Measurements from ENCODE around the gene LACTBL1.
A peak's percentile ranks its signal among the peaks of the same experiment; 100 is the strongest.
"Not testable (repeated sequence)": the region's sequence is repeated elsewhere in the genome, so short reads cannot be mapped to it uniquely, and the experiment has no call there.

Gene LACTBL1

GRCh38 chr1:23013657-23014056 lies 41.0 kb upstream of the LACTBL1 start:
- in situ Hi-C loops (cut with MboI; ENCODE audit: low pct_unique_long_range_greater_than_20kb, low sequenced_read_pairs, unreplicated experiment): no loop called here
- TF ChIP-seq, protein P1, sequence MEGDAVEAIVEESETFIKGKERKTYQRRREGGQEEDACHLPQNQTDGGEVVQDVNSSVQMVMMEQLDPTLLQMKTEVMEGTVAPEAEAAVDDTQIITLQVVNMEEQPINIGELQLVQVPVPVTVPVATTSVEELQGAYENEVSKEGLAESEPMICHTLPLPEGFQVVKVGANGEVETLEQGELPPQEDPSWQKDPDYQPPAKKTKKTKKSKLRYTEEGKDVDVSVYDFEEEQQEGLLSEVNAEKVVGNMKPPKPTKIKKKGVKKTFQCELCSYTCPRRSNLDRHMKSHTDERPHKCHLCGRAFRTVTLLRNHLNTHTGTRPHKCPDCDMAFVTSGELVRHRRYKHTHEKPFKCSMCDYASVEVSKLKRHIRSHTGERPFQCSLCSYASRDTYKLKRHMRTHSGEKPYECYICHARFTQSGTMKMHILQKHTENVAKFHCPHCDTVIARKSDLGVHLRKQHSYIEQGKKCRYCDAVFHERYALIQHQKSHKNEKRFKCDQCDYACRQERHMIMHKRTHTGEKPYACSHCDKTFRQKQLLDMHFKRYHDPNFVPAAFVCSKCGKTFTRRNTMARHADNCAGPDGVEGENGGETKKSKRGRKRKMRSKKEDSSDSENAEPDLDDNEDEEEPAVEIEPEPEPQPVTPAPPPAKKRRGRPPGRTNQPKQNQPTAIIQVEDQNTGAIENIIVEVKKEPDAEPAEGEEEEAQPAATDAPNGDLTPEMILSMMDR (IDR thresholded peaks at IDR 0.05; ENCODE audit: extremely low read depth, insufficient read depth, missing control alignments): no peak
- DNase-seq (ENCODE audit: low spot score): peak; percentile 45

GRCh38 chr1:23010025-23010424 lies 37.4 kb upstream of the LACTBL1 start:
- DNase-seq (ENCODE audit: low spot score); in situ Hi-C loops (cut with MboI; ENCODE audit: low pct_unique_long_range_greater_than_20kb, low sequenced_read_pairs, unreplicated experiment): not testable (repeated sequence)

GRCh38 chr1:23008901-23009300 lies 36.2 kb upstream of the LACTBL1 start:
- DNase-seq (ENCODE audit: low spot score): no peak
- in situ Hi-C loops (cut with MboI; ENCODE audit: low pct_unique_long_range_greater_than_20kb, low sequenced_read_pairs, unreplicated experiment): no loop called here
- TF ChIP-seq, protein P1 (IDR thresholded peaks at IDR 0.05; ENCODE audit: extremely low read depth, insufficient read depth, missing control alignments): no peak

DNA sequence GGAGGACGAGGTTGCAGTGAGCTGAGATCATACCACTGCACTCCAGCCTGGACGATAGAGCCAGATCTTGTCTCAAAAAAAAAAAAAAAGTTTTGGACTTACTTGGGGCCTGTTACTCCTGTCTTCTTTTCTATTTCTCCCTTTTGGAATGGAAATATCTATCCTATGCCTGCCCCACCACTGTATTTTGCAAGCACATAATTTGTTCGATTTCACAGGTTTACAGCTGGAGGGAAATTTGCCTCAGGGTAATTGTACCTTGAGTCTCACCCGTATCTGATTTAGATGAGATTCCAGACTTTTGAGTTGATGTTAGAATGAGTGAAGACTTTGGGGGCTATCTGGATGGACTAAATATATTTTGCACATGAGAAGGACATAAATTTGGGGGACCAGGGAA lies 34.4 kb upstream of the LACTBL1 start:
- DNase-seq (ENCODE audit: low spot score): no peak
- TF ChIP-seq, protein P1 (IDR thresholded peaks at IDR 0.05; ENCODE audit: extremely low read depth, insufficient read depth, missing control alignments): no peak
- in situ Hi-C loops (cut with MboI; ENCODE audit: low pct_unique_long_range_greater_than_20kb, low sequenced_read_pairs, unreplicated experiment): no loop called here

GRCh38 chr1:23004769-23005168 lies 32.1 kb upstream of the LACTBL1 start:
- DNase-seq (ENCODE audit: low spot score); in situ Hi-C loops (cut with MboI; ENCODE audit: low pct_unique_long_range_greater_than_20kb, low sequenced_read_pairs, unreplicated experiment): not testable (repeated sequence)

GRCh38 chr1:23004112-23004511 lies 31.4 kb upstream of the LACTBL1 start:
- in situ Hi-C loops (cut with MboI; ENCODE audit: low pct_unique_long_range_greater_than_20kb, low sequenced_read_pairs, unreplicated experiment): no loop called here
- DNase-seq (ENCODE audit: low spot score): no peak
- TF ChIP-seq, protein P1 (IDR thresholded peaks at IDR 0.05; ENCODE audit: extremely low read depth, insufficient read depth, missing control alignments): no peak

DNA sequence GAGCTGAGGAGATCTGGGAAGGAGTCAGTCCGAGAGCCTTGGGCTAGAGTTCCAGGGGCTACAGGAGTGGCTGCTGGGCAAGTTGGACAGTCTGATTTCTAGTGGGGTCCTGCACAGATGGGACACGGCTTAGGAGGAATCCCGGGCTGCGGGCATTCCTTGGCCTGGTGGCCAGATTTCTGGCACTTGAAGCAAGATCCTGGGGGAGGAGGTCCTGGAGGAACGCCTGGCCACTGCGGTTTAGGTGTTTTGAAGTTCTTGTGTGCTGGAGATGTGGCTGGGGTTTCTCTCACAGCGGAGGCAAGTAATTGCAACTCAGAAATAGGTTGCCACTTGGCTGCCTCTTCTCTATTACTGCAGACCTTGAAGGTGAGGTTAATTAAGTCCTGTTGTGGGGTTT lies 29.6 kb upstream of the LACTBL1 start:
- DNase-seq (ENCODE audit: low spot score); in situ Hi-C loops (cut with MboI; ENCODE audit: low pct_unique_long_range_greater_than_20kb, low sequenced_read_pairs, unreplicated experiment): not testable (repeated sequence)

DNA sequence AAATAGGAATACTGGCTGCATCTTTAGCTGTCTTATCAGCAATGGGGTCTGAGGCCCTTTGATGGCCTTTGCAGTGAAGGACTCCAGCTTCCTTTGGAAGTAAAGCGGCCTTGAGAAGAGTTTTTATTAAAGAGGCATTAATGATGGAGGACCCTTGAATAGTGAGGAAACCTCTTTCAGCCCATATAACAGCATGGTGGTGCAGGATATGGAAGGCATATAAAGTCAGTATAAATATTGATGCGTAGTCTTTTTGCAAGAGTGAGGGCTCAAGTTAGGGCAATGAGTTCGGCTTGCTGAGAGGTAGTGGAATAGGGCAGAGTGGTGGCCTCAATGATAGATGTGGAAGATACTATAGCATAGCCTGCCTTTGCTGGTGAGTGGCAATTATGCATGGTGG lies 27.5 kb upstream of the LACTBL1 start:
- DNase-seq (ENCODE audit: low spot score); in situ Hi-C loops (cut with MboI; ENCODE audit: low pct_unique_long_range_greater_than_20kb, low sequenced_read_pairs, unreplicated experiment): not testable (repeated sequence)

DNA sequence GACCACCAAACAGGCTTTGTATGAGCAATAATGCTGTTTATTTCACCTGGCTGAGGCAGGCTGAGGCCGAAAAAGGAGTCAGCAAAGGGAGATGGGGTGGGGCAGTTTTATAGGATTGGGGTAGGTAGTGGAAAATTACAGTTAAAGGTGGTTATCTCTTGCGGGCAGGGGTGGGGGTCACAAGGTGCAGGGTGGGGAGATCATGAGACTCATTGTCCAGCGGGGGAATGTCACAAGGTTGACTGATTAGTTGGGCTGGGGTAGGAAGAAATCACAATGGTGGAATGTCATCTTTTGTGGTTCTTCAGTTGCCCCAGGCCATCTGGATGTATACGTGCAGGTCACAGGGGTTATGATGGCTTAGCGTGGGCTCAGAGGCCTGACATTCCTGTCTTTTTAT lies 24.9 kb upstream of the LACTBL1 start:
- in situ Hi-C loops (cut with MboI; ENCODE audit: low pct_unique_long_range_greater_than_20kb, low sequenced_read_pairs, unreplicated experiment): not testable (repeated sequence)

GRCh38 chr1:22995774-22996173 lies 23.1 kb upstream of the LACTBL1 start:
- in situ Hi-C loops (cut with MboI; ENCODE audit: low pct_unique_long_range_greater_than_20kb, low sequenced_read_pairs, unreplicated experiment): no loop called here
- no peak for DNase-seq (ENCODE audit: low spot score)
- TF ChIP-seq, protein P1 (IDR thresholded peaks at IDR 0.05; ENCODE audit: extremely low read depth, insufficient read depth, missing control alignments): no peak

More for the DNA sequence above, 24.9 kb upstream of the LACTBL1 start:
- not testable (repeated sequence) for DNase-seq (ENCODE audit: low spot score)

DNA sequence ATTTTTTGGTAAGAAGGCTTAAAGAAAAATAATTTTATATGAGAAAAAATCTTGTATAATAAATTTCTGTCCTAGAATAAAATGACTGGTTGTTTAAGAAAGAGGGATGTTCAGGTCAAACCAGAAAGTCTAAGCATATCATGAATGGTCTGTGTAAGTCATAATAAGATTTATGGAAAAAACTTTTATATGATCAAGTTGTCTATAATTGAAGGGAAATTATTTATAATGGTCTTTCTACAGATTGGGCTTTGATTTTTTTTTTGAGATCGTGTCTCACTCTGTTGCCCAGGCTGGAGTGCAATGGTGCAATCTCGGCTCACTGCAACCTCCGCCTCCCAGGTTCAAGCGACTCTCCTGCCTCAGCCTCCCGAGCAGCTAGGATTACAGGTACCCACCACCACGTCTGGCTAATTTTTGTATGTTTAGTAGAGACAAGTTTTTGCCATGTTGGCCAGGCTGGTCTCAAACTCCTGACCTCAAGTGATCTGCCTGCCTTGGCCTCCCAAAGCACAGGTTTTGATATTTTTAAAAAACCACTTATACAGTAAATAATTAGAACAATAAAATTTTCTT lies 20.6 kb upstream of the LACTBL1 start:
- DNase-seq (ENCODE audit: low spot score); in situ Hi-C loops (cut with MboI; ENCODE audit: low pct_unique_long_range_greater_than_20kb, low sequenced_read_pairs, unreplicated experiment): not testable (repeated sequence)

GRCh38 chr1:22992384-22992783 lies 19.7 kb upstream of the LACTBL1 start:
- in situ Hi-C loops (cut with MboI; ENCODE audit: low pct_unique_long_range_greater_than_20kb, low sequenced_read_pairs, unreplicated experiment); DNase-seq (ENCODE audit: low spot score): not testable (repeated sequence)

All from GM13977 (cell line).